Esophagus muscularis mucosa (tissue), 4 donors: ENCODE data around the gene TANGO2. TPM values are rescaled to one million over a fixed set of nuclear protein-coding genes. Genes with fewer than 3 reads are reported as not detected.

ENCODE experiments used
- DNase-seq: peaks from one replicate; pipeline ENCODE4 v3.0.0-alpha.2; 2017; ENCODE audit errors: extremely low spot score
- H3K27ac ChIP-seq, 4 donors: fragments of 200-600 bp; sonication (generic); replicated peaks in 1 of 4; 1 replicate in 3 of 4; 2 replicates in 1 of 4; pipeline ENCODE4 v1.5.1; 2016 to 2019; ENCODE audit warnings: mild to moderate bottlenecking in 1 of 4
- H3K27me3 ChIP-seq, 4 donors: fragments of 200-600 bp; sonication (generic); one replicate each; pipeline versions ENCODE4 v1.5.1 to v1.6.0; 2016 to 2019
- H3K36me3 ChIP-seq, 4 donors: fragments of 200-600 bp; sonication (generic); one replicate each; pipeline ENCODE4 v1.5.1; 2016 to 2019
- H3K4me1 ChIP-seq, 4 donors: fragments of 200-600 bp; sonication (generic); one replicate each; pipeline ENCODE4 v1.5.1; 2016 to 2019
- H3K4me3 ChIP-seq, 4 donors: fragments of 200-600 bp; sonication (generic); 1 replicate in 2 of 4; 2 replicates in 2 of 4; pipeline ENCODE4 v1.5.1; 2016 to 2019; ENCODE audit warnings: mild to moderate bottlenecking in 4 of 4, moderate library complexity in 1 of 4
- H3K9me3 ChIP-seq, 4 donors: fragments of 200-600 bp; sonication (generic); 1 replicate in 3 of 4; 2 replicates in 1 of 4; pipeline ENCODE4 v1.5.1; 2016 to 2019
- CTCF ChIP-seq, 3 experiments: fragments of 200-600 bp in 2 of 3; fragments of 450-650 bp in 1 of 3; sonication (generic) in 2 of 3; IDR thresholded peaks; one replicate each; pipeline ENCODE4 v1.5.1; 2017 to 2019; ENCODE audit warnings: antibody characterized with exemption in 3 of 3, mild to moderate bottlenecking in 2 of 3, moderate library complexity in 1 of 3
- EP300 ChIP-seq: sonication (generic); formaldehyde crosslinking; IDR thresholded peaks from one replicate; pipeline ENCODE4 v1.6.1; 2017; ENCODE audit warnings: antibody characterized with exemption
- POLR2A ChIP-seq: fragments of 450-650 bp; IDR thresholded peaks from one replicate; pipeline ENCODE4 v1.6.1; 2017; ENCODE audit warnings: antibody characterized with exemption, moderate library complexity, mild to moderate bottlenecking, low read depth
- POLR2AphosphoS5 ChIP-seq, 2 donors: sonication (generic); formaldehyde crosslinking; IDR thresholded peaks; one replicate each; pipeline ENCODE4 v1.6.1; 2017; ENCODE audit warnings: antibody characterized with exemption in 2 of 2
- WGBS: methylation state at CpG from one replicate; pipeline ENCODE4 v1.1.5; 2018; 5-methylcytosine and 5-hydroxymethylcytosine counted together
- intact Hi-C: fragments of 100-400 bp; cut with DNase I; formaldehyde crosslinking; loops from one replicate; pipeline ENCODE4 v1.15.1; 2023
- total RNA-seq, 4 donors: library from RNA; depleted of rRNA; stranded (reverse); fragments of >200 nt; gene quantifications; one replicate each; pipeline versions ENCODE4 v1.1.0 to v1.2.1, GENCODE V29; 2016

TANGO2 gene
- total RNA-seq, 4 donors from 2014 or later, result 37.1 to 44.4 (median 42.3) TPM

- no peak for TF ChIP-seq CTCF (IDR thresholded peaks at IDR 0.05)
- TF ChIP-seq POLR2A, result no peak
- no peak for TF ChIP-seq POLR2AphosphoS5 (IDR thresholded peaks at IDR 0.05)
- TF ChIP-seq EP300, result no peak
- H3K36me3 ChIP-seq, result peaks cover 26 to 29% (median 28%) of the 10 kb centered on the region in 4 donors
- DNase-seq, result no peak
- H3K27ac ChIP-seq, result peak overlapping the region in 1 of 4 donors; percentile 95
- 82% methylated on average over 10 of the region's 10 CpGs for WGBS
- peaks cover 49 to 60% (median 53%) of the 10 kb centered on the region in 4 donors for H3K4me1 ChIP-seq
- no peak overlapping the region for H3K4me3 ChIP-seq
- H3K9me3 ChIP-seq, result no peaks in the 10 kb centered on the region
- no peaks in the 10 kb centered on the region for H3K27me3 ChIP-seq
- intact Hi-C loops, result loop anchor here (5.0 kb wide), 1 partner anchor 66 kb away; the partner anchor contains the start of gene ARVCF
Measured at GRCh38 chr22:20083157-20083890, 62.4 kb downstream of the TANGO2 start.

GRCh38 chr22:20083891-20084546, 63.1 kb downstream of the TANGO2 start:
- Histone ChIP-seq H3K4me3 (no peak overlapping the region), H3K27me3 (no peaks in the 10 kb centered on the region), H3K9me3 (no peaks in the 10 kb centered on the region), H3K27ac (no peak overlapping the region), H3K36me3 (peaks cover 30 to 36% (median 35%) of the 10 kb centered on the region in 4 donors), H3K4me1 (peaks cover 49 to 59% (median 52%) of the 10 kb centered on the region in 4 donors)
- WGBS, result 79% methylated on average over 10 of the region's 10 CpGs
- intact Hi-C loops, result loop anchor here (5.0 kb wide), 1 partner anchor 67 kb away; the partner anchor contains the start of gene ARVCF
- no peak for TF ChIP-seq CTCF (IDR thresholded peaks at IDR 0.05)
- TF ChIP-seq POLR2AphosphoS5 (IDR thresholded peaks at IDR 0.05), result no peak
- TF ChIP-seq EP300, result no peak
- no peak for TF ChIP-seq POLR2A
- no peak for DNase-seq

- WGBS, result 74% methylated on average over 23 of the region's 23 CpGs
- Histone ChIP-seq H3K4me1 (peaks cover 45 to 54% (median 47%) of the 10 kb centered on the region in 4 donors), H3K27me3 (no peaks in the 10 kb centered on the region), H3K27ac (peak overlapping the region in 1 of 4 donors; percentile 6), H3K4me3 (no peak overlapping the region), H3K36me3 (peaks cover 38 to 43% (median 42%) of the 10 kb centered on the region in 4 donors), H3K9me3 (no peaks in the 10 kb centered on the region)
- intact Hi-C loops, result loop anchor here (5.0 kb wide), 1 partner anchor 67 kb away; the partner anchor contains the start of gene ARVCF
- TF ChIP-seq EP300, result no peak
- TF ChIP-seq CTCF (IDR thresholded peaks at IDR 0.05), result peak in 1 of 3 experiments; percentile 33
- no peak for TF ChIP-seq POLR2AphosphoS5 (IDR thresholded peaks at IDR 0.05)
- TF ChIP-seq POLR2A, result no peak
- no peak for DNase-seq
Measured at GRCh38 chr22:20084547-20085413, 63.9 kb downstream of the TANGO2 start.

GRCh38 chr22:20085651-20086050, 64.7 kb downstream of the TANGO2 start:
- H3K27me3 ChIP-seq, result no peaks in the 10 kb centered on the region
- no peaks in the 10 kb centered on the region for H3K9me3 ChIP-seq
- TF ChIP-seq EP300, result no peak
- no peak for TF ChIP-seq POLR2AphosphoS5 (IDR thresholded peaks at IDR 0.05)
- TF ChIP-seq POLR2A, result no peak
- TF ChIP-seq CTCF (IDR thresholded peaks at IDR 0.05), result no peak
- intact Hi-C loops, result no loop called here
- no peak for DNase-seq
- no peak overlapping the region for H3K4me3 ChIP-seq
- 92% methylated on average over 19 of the region's 20 CpGs for WGBS
- H3K4me1 ChIP-seq, result peaks cover 45 to 51% (median 46%) of the 10 kb centered on the region in 4 donors
- peaks cover 47 to 52% (median 51%) of the 10 kb centered on the region in 4 donors for H3K36me3 ChIP-seq
- H3K27ac ChIP-seq, result no peak overlapping the region
